Body of pancreas (tissue), 4 donors: ENCODE measurements around the gene CGN. TPM values are rescaled to one million over a fixed set of nuclear protein-coding genes. Genes with fewer than 3 reads are reported as not detected.

ENCODE experiments used
- ATAC-seq: fragments of 150-250 bp; one replicate; pipeline ENCODE4 v1.9.1; 2016
- DNase-seq, 4 donors: peaks; one replicate each; pipeline ENCODE4 v3.0.0-alpha.2; 2019
- H3K27ac ChIP-seq, 4 donors: fragments of 200-600 bp; sonication (generic); 1 replicate in 3 of 4; 2 replicates in 1 of 4; pipeline versions ENCODE4 v1.5.1 to v1.6.1; 2016 to 2019; ENCODE audit warnings: mild to moderate bottlenecking in 1 of 4, mixed read lengths in 1 of 4, moderate library complexity in 1 of 4
- H3K27me3 ChIP-seq, 2 donors: fragments of 200-600 bp; sonication (generic); one replicate each; pipeline ENCODE4 v1.6.0; 2016; ENCODE audit warnings: mild to moderate bottlenecking in 1 of 2
- H3K36me3 ChIP-seq, 2 donors: fragments of 200-600 bp; sonication (generic); replicated peaks in 1 of 2; 2 replicates each; pipeline ENCODE4 v1.5.1; 2016; ENCODE audit warnings: low read depth in 2 of 2; ENCODE audit not compliant: insufficient read depth in 1 of 2
- H3K4me1 ChIP-seq: fragments of 200-600 bp; sonication (generic); one replicate; pipeline ENCODE4 v1.6.0; 2016
- H3K4me3 ChIP-seq, 2 donors: fragments of 200-600 bp; sonication (generic); 1 replicate in 1 of 2; 2 replicates in 1 of 2; pipeline ENCODE4 v1.5.1; 2016 to 2019
- H3K9me3 ChIP-seq, 3 donors: fragments of 200-600 bp; sonication (generic); 1 replicate in 2 of 3; 2 replicates in 1 of 3; pipeline ENCODE4 v1.5.1; 2016
- POLR2A ChIP-seq, 3 donors: fragments of 450-650 bp; IDR thresholded peaks; one replicate each; pipeline ENCODE4 v1.6.1; 2016; ENCODE audit warnings: antibody characterized with exemption in 3 of 3, mild to moderate bottlenecking in 2 of 3
- WGBS, 2 donors: methylation state at CpG; one replicate each; pipeline ENCODE4 v1.1.5; 2017; 5-methylcytosine and 5-hydroxymethylcytosine counted together
- intact Hi-C: fragments of 100-400 bp; cut with DNase I; formaldehyde crosslinking; loops from one replicate; pipeline ENCODE4 v1.15.1; 2023
- total RNA-seq, 2 donors: library from RNA; depleted of rRNA; stranded (reverse); fragments of >200 nt; gene quantifications; one replicate each; pipeline ENCODE4 v1.1.0, GENCODE V29; 2016
- TF ChIP-seq, protein P1 (sequence below), 7 experiments: fragments of 450-650 bp in 4 of 7; fragments of 200-600 bp in 3 of 7; sonication (generic) in 3 of 7; IDR thresholded peaks; one replicate each; pipeline ENCODE4 v1.5.1; 2016 to 2019; ENCODE audit warnings: antibody characterized with exemption in 7 of 7

Gene CGN
- total RNA-seq, 2 donors from 2014 or later, result 31.0 to 42.8 TPM

DNA sequence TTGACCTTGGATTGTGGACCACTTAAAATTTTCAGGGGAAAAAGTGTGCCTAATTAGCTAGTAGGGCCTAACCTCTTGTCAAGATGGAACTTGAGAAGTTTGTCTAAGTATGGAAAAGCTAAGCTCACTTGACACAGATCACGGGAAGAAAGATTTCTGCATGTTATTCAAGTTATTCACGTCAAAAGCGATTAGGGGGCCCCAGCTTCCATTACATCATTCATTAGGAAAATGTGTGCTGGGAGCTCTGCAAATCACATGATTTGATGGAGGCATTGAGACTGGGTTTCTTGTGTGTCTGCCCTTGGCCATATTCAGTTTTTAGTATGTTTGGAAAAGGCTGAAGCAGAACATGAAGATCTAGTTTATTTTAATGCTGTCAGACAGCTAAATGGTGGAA, 36.4 kb upstream of the CGN start:
- DNase-seq, result no peak
- 78 to 88% methylated on average over 3 of the region's 3 CpGs for WGBS, 2 donors
- Histone ChIP-seq H3K4me3 (no peak overlapping the region), H3K4me1 (peaks cover 22% of the 10 kb centered on the region), H3K27me3 (no peaks in the 10 kb centered on the region), H3K9me3 (no peaks in the 10 kb centered on the region), H3K36me3 (no peaks in the 10 kb centered on the region), H3K27ac (no peak overlapping the region)
- ATAC-seq, result no peak
- intact Hi-C loops, result no loop called here
- TF ChIP-seq, protein P1, sequence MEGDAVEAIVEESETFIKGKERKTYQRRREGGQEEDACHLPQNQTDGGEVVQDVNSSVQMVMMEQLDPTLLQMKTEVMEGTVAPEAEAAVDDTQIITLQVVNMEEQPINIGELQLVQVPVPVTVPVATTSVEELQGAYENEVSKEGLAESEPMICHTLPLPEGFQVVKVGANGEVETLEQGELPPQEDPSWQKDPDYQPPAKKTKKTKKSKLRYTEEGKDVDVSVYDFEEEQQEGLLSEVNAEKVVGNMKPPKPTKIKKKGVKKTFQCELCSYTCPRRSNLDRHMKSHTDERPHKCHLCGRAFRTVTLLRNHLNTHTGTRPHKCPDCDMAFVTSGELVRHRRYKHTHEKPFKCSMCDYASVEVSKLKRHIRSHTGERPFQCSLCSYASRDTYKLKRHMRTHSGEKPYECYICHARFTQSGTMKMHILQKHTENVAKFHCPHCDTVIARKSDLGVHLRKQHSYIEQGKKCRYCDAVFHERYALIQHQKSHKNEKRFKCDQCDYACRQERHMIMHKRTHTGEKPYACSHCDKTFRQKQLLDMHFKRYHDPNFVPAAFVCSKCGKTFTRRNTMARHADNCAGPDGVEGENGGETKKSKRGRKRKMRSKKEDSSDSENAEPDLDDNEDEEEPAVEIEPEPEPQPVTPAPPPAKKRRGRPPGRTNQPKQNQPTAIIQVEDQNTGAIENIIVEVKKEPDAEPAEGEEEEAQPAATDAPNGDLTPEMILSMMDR (IDR thresholded peaks at IDR 0.05), result no peak
- no peak for TF ChIP-seq POLR2A (IDR thresholded peaks at IDR 0.05)

DNA sequence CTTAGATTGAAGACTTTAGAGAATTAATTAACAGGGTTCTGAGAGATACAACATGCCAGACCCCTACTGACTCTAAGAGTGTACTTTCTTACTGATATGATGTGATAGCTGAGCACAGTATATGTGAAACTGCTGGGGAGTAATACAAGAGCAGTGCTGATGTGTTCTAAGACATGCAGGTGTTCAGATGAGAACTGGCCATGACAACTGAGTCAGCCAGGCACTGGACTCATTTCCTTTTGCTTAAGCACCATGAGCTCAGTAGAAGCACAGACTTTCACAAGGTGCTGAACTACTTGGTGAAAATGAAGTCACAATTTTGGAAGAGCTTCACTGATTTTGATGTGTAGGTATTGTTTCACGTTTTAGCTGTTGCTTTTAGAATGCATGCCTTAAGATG, 36.0 kb upstream of the CGN start:
- Histone ChIP-seq H3K4me1 (peaks cover 22% of the 10 kb centered on the region), H3K27ac (no peak overlapping the region), H3K36me3 (no peaks in the 10 kb centered on the region), H3K27me3 (no peaks in the 10 kb centered on the region), H3K9me3 (no peaks in the 10 kb centered on the region), H3K4me3 (no peak overlapping the region)
- DNase-seq (no peak), ATAC-seq (no peak)
- TF ChIP-seq, protein P1 (IDR thresholded peaks at IDR 0.05), result no peak
- TF ChIP-seq POLR2A (IDR thresholded peaks at IDR 0.05), result no peak
- WGBS, 2 donors, result 65 to 70% methylated on average over 1 of the region's 1 CpG
- intact Hi-C loops, result no loop called here

DNA sequence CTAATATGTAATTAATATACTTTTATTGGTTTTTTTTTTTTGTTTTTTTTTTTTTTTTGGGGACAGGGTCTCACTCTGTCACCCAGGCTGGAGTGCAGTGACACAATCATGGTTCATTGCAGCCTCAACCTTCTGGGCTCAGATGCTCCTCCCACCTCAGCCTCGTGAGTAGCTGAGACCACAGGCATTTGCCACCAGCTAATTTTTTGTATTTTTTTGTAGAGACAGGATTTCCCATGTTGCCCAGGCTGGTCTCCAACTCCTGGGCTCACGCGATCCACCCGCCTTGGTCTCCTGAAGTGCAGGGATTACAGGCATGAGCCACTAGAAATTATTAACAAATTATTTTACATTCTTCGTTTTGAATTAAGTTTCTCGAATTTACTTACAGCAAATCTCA, 35.1 kb upstream of the CGN start:
- no peaks in the 10 kb centered on the region for H3K27me3 ChIP-seq
- H3K9me3 ChIP-seq, result no peaks in the 10 kb centered on the region
- DNase-seq, result no peak
- H3K4me3 ChIP-seq, result no peak overlapping the region
- H3K27ac ChIP-seq, result no peak overlapping the region
- intact Hi-C loops, result no loop called here
- peaks cover 22% of the 10 kb centered on the region for H3K4me1 ChIP-seq
- WGBS, 2 donors, result 78 to 79% methylated on average over 6 of the region's 6 CpGs
- no peak for ATAC-seq
- H3K36me3 ChIP-seq, result no peaks in the 10 kb centered on the region
- TF ChIP-seq POLR2A (IDR thresholded peaks at IDR 0.05), result no peak
- TF ChIP-seq, protein P1 (IDR thresholded peaks at IDR 0.05), result no peak

DNA sequence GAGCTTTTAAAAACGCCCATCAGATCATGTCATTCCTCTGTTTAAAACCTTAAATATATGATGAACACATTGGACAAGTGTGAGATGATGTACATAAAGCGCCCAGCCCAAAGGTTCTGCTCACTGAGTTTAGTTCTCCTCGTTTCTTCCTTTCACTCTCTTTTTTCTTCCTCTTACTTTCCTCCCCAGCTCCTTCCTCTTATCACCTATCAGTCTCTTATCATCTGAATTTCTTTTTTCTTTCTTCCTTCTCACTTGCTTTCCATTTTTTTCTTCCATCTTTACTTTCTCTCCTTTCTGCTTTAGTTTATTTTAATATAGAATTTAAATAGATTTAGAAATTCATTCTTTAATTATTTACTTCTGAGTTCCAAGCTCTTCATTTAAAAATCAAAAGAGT, 34.1 kb upstream of the CGN start:
- Histone ChIP-seq H3K36me3 (no peaks in the 10 kb centered on the region), H3K27ac (no peak overlapping the region), H3K9me3 (peaks cover 0 to 2% (median 0%) of the 10 kb centered on the region in 3 donors), H3K27me3 (no peaks in the 10 kb centered on the region), H3K4me3 (no peak overlapping the region), H3K4me1 (peaks cover 22% of the 10 kb centered on the region)
- intact Hi-C loops, result no loop called here
- no peak for ATAC-seq
- TF ChIP-seq POLR2A (IDR thresholded peaks at IDR 0.05), result no peak
- TF ChIP-seq, protein P1 (IDR thresholded peaks at IDR 0.05), result no peak
- no peak for DNase-seq
- WGBS, 2 donors, result 69 to 74% methylated on average over 3 of the region's 3 CpGs

DNA sequence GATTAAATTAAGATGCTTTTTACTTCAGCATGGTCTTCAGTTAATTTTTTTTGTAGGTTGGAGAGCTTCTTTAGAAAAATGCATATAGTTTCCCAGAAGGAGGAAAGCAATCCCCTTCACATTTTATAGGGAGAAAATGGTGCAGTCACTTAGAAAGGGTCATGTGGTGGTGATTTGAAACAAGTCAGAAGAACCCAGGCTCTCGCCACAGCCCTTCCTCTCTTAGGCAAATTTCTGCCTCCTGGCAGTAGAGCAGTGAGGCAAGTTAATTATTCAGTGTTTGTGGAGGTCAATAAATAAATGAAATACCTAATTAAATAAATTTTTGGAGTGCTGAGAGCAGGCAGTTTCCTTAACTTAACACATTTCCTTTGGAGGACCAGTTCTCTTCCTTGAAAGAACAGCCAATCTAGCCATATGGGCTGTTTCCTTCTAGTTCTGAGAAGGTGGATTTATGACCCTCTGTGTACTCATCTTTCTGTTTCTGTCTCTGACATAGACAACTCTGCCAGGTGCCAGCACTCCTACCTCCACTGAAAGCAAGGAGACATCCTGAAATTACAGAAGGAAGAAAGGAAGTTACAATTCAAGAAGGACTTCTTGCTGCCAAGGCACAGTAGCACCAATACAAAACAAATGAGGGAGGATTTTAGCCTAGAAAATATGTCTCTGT, 32.9 kb upstream of the CGN start:
- TF ChIP-seq, protein P1 (IDR thresholded peaks at IDR 0.05), result no peak
- no peak for TF ChIP-seq POLR2A (IDR thresholded peaks at IDR 0.05)
- peaks cover 0 to 4% (median 0%) of the 10 kb centered on the region in 3 donors for H3K9me3 ChIP-seq
- ATAC-seq (no peak), DNase-seq (no peak)
- no peak overlapping the region for H3K4me3 ChIP-seq
- no peaks in the 10 kb centered on the region for H3K27me3 ChIP-seq
- H3K27ac ChIP-seq, result peak overlapping the region in 2 of 4 donors; percentile 17 to 23
- 50 to 74% methylated on average over 1 of the region's 1 CpG for WGBS, 2 donors
- H3K36me3 ChIP-seq, result no peaks in the 10 kb centered on the region
- intact Hi-C loops, result no loop called here
- peaks cover 17% of the 10 kb centered on the region for H3K4me1 ChIP-seq
